DND-41 (cell line): ENCODE data around the gene AHCYL2.
"Not testable (repeated sequence)": the region's sequence is repeated elsewhere in the genome, so short reads cannot be mapped to it uniquely, and the experiment has no call there.

Source experiments
- EZH2 ChIP-seq: IDR thresholded peaks from 3 replicates; pipeline ENCODE4 v1.6.1; 2012; ENCODE audit warnings: borderline replicate concordance, low read depth, mild to moderate bottlenecking, moderate library complexity, low read length, inconsistent platforms; ENCODE audit not compliant: severe bottlenecking
- TF ChIP-seq, protein P1 (sequence below): IDR thresholded peaks from 2 replicates; pipeline ENCODE4 v1.5.1; 2012; ENCODE audit warnings: borderline replicate concordance, low read length, moderate library complexity, mild to moderate bottlenecking; ENCODE audit not compliant: poor library complexity, severe bottlenecking; ENCODE audit errors: extremely low read depth

GRCh38 chr7:129476398-129476797 lies 251.6 kb downstream of the AHCYL2 start:
- TF ChIP-seq, protein P1, sequence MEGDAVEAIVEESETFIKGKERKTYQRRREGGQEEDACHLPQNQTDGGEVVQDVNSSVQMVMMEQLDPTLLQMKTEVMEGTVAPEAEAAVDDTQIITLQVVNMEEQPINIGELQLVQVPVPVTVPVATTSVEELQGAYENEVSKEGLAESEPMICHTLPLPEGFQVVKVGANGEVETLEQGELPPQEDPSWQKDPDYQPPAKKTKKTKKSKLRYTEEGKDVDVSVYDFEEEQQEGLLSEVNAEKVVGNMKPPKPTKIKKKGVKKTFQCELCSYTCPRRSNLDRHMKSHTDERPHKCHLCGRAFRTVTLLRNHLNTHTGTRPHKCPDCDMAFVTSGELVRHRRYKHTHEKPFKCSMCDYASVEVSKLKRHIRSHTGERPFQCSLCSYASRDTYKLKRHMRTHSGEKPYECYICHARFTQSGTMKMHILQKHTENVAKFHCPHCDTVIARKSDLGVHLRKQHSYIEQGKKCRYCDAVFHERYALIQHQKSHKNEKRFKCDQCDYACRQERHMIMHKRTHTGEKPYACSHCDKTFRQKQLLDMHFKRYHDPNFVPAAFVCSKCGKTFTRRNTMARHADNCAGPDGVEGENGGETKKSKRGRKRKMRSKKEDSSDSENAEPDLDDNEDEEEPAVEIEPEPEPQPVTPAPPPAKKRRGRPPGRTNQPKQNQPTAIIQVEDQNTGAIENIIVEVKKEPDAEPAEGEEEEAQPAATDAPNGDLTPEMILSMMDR: not testable (repeated sequence)
- not testable (repeated sequence) for TF ChIP-seq EZH2
